Peyer's patch (tissue), 4 donors: Measurements from ENCODE around the gene ASPM.

Experiments
- CTCF ChIP-seq, 6 experiments: fragments of 450-650 bp in 4 of 6; fragments of 200-600 bp in 2 of 6; sonication (generic) in 1 of 6; IDR thresholded peaks; one replicate each; pipeline ENCODE4 v1.5.1; 2017 to 2019; ENCODE audit warnings: antibody characterized with exemption in 6 of 6, mild to moderate bottlenecking in 3 of 6, moderate library complexity in 1 of 6
- POLR2A ChIP-seq, 2 donors: fragments of 450-650 bp; IDR thresholded peaks; one replicate each; pipeline ENCODE4 v1.5.1; 2017; ENCODE audit warnings: antibody characterized with exemption in 2 of 2, mild to moderate bottlenecking in 2 of 2, moderate library complexity in 2 of 2

GRCh38 chr1:197092491-197093023 is 53.9 kb downstream of the ASPM start:
- TF ChIP-seq CTCF (IDR thresholded peaks at IDR 0.05) (no peak), POLR2A (IDR thresholded peaks at IDR 0.05) (no peak)
